Stimulated activated CD4-positive, alpha-beta T cell treated with anti-CD3 and anti-CD28 coated beads, Interleukin-1b, Interleukin-23, amount 100 ng/mL, for 4 hours (primary cell): ENCODE measurements around the gene HOXC12.

Experiments
- DNase-seq, 2 donors: peaks; one replicate each; pipeline ENCODE4 v3.0.0-alpha.2; 2020; ENCODE audit warnings: low read depth in 2 of 2

The HOXC12 gene, protein sequence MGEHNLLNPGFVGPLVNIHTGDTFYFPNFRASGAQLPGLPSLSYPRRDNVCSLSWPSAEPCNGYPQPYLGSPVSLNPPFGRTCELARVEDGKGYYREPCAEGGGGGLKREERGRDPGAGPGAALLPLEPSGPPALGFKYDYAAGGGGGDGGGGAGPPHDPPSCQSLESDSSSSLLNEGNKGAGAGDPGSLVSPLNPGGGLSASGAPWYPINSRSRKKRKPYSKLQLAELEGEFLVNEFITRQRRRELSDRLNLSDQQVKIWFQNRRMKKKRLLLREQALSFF

DNA sequence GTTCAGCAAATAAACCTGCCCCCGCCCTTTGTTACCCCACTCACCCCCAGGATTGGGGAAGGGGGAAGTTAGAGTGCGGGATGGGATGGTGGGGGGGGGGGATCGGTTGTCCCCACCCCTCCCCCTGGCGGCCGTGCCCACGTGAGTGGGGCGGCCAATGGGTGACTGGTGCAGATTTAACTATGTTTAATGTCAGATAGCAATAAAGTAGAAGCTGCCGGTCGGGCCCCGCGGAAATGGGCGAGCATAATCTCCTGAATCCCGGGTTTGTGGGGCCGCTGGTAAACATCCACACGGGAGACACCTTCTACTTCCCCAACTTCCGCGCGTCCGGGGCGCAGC, at the start of gene HOXC12:
Gene HOXC12 (plus strand): TSS at position 210 of the 342 bp plus-strand sequence. CDS start 27 bp downstream, at position 237.
- DNase-seq, result no peak

DNA sequence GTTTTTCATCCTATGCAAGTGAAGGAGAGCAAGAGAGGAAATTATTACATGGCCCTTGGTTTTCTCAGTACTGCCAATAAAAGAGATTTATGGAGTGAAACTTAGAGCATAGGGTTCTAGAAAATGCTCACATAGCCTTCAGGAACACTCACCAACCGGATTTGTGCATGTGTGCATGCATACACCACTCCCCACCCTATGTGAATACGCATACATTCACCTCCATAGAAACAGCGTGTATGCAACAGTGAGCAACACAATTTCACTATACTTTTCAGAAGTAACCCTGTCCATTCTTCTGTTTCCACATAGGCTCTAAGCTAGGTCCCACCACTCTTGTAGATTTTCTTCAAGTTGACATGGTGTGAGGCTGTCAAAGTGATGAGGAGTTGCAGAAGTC, 47.6 kb upstream of the HOXC12 start:
- no peak for DNase-seq

DNA sequence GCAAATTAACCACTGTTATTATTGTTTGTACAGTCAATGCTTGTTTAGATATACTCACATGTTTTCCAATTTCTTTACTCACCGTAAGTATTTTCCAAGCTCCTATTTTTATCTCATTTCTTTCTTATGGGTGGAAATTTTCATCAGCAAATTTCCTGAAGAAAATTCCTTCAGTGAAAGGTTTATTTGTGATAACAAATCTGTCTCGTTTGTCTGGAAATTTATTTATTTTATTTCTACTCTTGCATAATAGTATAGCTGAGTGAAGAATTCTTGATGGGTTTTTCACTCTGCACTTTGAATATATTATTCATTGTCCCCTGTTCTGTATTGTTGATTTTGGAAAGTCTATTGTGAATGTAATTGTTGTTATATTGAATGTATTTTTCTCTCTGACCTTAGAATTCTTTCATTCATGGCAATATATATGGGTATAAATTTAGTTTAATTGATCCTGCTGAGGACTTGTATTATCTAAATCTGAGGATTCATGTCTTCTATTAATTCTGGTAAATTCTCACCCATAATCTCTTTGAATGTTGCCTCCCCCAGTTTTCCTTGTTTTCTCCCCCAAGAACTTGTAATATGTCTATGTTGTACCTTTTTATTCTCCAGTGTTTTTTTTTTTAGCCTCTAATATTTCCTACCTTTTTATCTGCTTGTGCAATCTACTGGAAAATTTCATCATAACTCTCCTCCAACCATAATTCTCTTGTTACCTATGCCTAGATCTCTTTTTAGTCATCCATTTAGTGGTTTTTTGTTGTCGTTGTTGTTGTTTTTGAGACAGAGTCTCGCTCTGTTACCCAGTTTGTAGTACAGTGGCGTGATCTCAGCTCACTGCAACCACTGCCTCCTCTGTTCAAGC, 37.7 kb upstream of the HOXC12 start:
- no peak for DNase-seq

DNA sequence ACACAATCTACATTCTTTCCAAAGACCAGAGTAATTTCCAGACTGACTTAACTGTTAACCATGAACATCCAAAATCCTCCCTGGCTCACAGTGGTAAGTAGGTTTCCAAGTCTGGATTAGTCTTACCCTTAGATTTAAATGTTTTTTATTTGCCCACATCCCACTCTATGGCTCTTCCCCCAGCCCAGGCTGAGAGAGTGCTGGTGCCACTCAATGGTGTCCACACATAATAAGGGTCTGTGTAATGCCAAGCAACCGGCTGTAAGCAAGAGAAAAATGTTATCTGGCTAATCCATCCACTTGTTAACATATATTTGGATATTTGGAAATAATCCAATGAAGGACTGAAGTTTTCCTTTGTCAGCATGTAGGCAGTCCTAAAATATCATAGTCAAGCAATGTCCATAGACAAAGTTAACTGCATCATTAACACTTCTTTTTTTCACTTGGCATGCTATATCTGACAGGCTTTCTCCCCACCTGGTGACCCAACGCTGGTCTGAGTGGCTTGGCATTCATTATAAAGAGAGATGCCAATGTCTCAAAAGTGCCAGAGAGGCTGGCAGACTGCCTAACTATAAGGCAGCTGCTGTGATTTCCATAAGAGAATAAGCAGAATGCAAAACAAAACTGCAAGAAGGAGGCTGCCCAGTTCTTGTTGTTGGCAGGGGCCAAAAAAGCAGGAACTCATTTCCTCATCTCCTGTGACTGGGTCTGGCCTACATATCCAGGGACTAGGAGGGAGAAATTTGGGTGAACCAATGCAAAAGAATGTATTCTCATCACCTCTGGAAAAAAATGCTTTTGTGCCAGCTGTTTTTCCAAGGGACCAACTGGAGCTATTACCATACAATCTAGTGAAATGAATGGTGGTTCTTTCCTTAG, 29.9 kb upstream of the HOXC12 start:
- DNase-seq, result no peak

DNA sequence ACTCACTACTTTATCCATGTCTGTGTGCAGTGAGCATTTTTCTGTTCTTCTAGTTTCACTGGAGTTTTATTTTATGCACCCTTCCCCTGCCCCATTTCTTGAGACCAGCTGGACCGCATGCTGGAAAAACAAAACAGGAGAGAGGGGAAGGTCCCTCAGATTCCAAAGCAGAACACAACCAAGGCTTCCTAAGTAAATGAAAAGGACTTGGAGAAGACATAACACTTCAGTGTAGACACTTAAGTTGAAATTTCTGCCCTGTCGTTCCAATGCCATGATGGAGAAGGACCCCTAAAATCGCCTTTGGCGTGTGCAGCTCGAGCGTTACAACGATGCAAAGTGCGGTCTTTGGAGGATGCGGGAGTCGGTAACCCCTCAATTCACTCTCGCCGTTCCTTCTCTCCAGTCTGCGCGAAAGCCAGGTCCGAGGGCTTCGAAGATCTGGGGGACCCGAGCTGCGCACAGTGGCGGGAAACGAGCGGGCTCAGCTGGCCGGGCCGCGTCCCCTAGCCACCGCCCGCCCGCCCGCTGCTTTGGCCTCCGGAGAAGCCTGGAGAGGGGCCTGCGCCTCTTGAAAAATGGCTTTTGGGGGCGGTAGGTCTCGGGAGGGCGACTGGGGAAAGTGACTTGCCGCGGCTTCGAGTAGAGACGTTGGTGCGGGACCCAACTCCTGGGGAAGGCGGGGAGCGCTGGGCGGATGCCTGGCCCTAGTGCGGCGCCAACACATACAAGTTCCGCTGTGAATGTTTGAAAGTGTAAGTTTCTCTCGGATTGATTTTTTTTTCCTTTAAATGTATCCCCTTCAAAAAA, 27.3 kb upstream of the HOXC12 start:
- no peak for DNase-seq

DNA sequence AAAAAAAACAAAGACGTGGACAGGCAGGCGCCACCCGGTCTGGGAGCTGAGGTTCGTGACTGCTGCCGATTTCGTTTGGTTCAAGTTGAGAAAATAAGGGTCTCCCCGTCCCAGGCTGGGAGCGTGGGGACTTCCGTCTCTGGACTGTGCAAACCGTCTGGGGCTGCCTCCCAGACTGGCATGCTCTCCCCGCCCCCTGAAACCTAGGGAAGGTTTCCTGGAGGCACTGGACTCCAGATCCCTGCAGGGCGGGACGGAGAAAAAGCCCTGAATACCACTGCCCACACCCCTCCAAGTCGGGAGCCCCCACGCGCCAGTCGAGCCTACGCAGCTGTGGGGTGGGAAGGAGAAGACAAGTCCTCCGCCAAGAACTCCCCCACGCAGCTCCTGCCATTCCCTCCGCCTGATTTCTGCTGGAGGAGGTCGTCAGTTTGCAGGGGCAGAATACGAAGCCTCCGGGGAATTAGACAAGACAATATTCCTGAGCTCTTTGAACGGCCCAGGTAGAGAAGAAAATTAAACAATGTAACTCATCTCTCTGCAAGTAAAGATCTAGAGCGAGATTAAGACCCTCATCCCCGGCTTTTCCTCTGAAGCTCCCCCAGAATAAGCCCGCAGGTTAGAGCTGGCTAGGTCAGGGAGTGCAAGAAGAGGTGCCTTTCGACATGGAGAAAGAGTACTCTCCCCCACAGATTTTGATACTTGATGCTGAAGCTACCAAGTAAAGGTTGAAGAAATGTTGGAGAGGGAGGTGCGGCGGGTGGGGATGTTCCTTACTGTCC, 26.5 kb upstream of the HOXC12 start:
- no peak for DNase-seq

DNA sequence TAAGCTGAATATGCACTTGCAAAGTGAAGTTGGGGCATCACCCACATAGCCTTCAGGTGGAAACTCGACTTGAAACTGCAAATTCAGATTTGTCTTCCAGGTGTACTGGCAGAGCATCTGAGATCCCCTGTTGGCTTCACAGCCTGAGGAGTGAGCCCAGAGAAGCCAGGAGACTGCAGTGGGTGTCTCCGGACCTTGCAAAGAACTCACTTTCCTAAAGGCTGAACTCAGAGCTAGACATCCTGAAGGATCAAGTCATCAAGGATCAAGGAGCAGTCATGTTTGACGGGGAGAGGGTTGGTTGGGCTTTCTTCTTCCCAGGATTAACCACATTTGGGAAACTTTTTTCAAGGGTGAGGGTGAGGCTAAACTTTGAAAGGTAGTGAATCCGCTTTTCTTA, 25.2 kb upstream of the HOXC12 start:
- DNase-seq, result no peak

DNA sequence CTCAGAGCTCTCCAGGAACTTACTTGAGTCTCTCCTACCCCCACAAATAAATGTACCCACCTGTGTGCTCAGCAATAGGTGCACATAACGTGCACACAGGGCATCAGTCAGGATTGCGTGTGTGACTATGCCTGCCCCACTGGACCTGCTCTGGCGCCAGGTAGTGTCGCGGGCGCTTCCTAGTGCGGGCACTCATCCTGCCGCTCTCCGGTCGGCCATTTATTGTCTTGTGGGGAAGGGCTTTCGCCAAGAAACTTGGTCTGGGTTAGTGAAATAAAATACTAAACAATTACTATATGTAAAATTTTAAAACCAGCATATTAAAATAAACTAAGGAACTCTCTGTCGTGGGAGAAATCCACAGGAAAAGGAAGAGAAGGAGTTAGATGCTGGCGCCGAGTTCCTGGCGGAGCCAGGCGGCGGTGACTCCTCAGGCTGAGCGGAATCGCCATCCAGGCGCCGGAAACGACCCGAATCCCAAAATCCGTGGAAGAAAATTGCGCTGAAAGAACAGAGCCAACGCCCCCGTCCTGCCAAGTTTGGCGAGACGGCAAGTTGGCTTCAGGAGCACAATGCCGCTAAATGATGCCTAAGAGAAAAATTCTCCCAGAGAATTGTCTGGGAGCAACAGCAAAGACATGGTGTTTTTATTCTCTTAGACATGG, 24.0 kb upstream of the HOXC12 start:
- DNase-seq, result no peak

DNA sequence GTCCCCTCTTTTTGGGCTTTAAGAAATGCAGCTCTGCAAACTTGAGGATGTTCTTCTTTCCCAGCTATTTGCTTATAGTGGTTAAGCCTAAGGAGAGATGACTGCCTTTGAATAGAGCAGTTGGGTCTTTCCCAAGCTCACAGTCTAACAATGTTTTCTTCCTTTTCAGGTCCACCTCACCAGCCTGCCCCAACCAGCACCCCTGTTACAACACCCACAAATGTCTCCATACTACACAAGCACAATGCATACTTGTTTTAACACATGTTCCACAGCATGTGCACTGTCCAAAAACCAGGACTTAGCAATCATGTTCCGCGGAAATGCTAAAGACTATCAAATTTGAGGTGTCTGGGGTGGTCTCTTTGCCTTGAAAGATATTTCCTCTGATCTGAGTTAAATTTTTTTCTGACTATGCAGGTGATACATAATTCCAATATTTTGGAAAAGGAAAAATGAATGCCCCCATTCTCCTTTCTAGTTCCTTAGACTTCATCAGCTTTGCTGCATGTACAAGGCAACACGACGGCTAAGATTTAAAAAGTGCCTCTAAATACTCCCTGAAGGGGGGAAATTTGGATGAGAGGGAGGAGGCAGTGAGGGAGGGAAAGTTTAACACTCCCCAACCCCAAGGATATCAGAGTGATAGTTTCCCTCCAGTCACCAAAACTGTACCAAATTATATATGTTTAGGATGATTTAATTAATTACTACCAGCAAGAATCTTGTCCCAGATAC, 22.7 kb upstream of the HOXC12 start:
- no peak for DNase-seq

DNA sequence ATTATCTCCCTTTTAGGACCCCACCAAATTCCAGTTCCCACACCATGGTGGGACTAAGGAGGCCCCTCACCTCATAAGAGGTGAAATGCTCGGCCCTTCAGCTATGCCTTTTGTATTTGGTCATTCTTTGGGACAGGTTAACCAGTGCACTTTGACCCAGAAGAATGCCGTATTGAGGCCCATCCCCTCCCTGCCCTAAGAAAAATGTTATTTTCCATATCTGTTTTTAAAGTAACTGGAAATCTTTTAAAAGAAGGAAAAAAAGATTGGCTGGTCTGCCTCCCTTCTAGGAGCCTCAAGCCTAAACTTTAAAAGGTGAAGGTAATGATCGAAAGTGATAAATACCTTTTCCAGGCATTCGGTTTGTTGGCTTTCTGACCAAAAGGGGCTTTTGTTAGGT, 21.8 kb upstream of the HOXC12 start:
- DNase-seq, result no peak

DNA sequence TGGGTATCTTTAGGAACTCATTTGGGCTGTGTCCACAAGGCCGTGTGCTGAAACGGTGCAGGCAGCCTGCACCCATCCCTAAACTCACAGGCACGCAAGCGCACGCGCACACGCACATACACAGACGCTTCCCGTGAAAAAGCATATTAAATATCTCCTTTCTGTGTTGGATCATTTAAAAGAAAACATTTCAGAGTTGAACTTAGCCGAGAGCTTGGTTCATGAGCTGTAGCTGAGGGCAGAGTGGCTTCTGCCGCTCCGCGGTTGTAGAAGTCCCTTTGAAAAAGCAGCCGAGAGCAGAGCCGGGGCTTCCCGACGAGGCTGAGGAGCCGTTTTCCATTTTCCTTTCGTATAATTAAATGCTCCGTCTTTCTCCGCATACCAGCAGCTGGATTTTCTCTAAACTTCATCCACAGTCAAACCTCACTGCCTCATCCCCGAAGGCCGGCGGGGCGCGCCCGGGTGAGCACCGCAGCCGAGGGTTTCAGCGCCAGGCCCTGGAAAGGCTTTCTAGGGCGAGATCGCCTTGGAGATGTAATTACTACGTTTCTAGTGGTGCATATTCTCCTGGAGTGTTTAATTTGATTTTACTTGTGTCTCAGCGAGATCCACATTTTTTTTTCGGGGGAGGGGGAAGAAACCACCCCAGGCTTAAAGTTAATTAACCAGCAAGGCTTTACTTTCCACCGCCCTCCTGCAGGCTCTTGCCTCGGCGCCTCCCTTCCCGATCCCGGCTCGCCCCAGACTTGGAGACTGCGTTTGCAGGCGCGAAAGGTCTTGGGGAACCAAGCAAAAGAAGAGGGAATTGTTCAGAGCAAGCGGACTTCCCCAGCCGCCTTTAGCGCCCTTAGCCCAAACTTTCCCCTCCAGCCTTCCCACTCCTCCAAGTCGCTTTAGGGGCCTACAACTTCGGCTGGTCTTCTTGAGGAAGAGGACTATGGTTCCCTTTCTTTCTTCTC, 19.0 kb upstream of the HOXC12 start:
- DNase-seq, result no peak

DNA sequence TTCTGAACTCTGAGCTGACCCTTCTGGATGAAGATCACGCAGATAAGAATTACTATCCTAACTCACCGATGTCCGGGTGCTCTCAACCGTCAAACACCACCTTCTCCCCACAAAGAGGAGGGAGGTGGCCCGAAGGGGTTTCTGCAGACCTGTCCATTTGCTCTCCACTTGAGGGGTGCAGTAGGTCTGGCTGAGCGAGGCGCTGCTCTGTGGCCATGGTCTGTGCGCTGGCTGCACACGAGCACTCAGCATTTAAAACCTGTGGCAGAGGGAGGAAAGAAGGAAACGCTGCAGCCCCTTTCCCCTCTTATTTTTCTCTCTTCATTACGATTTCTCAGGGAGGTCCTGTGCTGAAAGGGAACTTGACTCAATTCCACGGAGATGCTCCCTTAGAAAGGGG, 17.6 kb upstream of the HOXC12 start:
- DNase-seq, result no peak

DNA sequence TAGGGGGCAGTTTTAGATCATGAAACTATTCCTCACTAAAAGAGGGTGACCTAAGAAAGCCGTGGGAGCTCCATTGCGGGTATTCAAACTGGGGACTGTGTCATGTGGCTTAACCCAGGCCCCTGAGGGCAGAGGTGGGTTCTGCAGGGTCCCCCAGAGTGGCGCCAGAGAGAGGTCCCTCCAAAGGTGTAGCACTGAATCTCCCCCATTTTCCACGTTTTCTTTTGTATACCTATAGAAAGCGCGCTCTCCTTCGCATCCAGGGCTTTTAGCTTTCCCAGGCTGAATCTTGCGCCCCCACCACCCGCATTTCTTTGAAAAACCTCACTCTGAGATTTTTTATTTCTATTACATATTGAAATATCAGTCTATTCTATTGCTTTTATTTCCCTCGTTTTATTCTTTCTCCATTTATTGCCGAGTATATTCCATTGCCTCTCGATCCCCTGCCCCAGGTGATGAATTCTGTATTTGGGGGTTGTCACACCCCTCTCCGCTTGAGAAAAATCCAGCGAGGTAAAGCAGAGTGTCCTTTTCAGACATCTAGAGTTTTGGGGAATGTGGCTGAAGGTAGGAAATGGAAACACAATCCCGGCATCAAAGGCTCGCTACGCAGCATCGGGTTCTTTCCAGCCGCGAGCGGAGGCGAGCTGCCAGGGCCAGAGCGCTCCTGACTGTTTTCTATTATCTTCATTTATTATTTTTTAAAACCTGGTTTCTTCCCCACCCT, 16.9 kb upstream of the HOXC12 start:
- DNase-seq, result no peak

DNA sequence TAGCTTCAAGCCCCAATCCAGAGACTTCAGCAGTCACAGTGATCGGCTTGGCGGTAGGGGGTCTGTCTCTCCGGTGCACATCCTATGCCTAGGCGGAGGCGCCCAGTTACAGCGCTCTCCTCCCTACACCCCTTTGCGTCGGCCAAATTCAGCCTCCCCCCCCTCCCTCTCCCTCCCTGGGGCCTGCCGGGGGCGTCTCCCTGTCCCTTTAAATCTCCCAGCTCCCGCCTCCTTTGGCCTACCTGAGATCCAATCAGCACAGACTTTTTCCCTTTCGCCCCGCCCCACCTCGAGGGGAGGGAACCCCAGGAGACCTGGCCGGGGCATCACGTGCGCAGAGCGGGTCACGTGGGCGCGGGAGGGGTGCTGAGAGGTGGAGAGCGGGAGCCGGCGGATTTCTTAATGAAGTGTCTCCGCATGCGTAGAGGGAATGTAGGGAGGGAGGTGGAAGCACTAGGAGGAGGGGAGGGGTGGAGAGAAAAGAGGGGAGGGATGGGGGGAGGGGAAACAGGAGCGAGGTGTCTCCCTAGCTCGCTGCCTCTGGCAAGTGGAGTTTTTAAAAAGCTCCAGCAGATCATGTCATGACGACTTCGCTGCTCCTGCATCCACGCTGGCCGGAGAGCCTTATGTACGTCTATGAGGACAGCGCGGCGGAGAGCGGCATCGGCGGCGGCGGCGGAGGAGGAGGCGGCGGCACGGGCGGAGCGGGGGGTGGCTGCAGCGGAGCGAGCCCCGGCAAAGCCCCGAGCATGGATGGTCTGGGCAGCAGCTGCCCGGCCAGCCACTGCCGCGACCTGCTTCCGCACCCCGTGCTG, 16.2 kb upstream of the HOXC12 start, which contains the start of gene HOXC13:
Gene HOXC13 (plus strand): TSS at position 506 of the 815 bp plus-strand sequence. CDS start 76 bp downstream, at position 582.
- peak in 1 of 2 donors; percentile 45 for DNase-seq

DNA sequence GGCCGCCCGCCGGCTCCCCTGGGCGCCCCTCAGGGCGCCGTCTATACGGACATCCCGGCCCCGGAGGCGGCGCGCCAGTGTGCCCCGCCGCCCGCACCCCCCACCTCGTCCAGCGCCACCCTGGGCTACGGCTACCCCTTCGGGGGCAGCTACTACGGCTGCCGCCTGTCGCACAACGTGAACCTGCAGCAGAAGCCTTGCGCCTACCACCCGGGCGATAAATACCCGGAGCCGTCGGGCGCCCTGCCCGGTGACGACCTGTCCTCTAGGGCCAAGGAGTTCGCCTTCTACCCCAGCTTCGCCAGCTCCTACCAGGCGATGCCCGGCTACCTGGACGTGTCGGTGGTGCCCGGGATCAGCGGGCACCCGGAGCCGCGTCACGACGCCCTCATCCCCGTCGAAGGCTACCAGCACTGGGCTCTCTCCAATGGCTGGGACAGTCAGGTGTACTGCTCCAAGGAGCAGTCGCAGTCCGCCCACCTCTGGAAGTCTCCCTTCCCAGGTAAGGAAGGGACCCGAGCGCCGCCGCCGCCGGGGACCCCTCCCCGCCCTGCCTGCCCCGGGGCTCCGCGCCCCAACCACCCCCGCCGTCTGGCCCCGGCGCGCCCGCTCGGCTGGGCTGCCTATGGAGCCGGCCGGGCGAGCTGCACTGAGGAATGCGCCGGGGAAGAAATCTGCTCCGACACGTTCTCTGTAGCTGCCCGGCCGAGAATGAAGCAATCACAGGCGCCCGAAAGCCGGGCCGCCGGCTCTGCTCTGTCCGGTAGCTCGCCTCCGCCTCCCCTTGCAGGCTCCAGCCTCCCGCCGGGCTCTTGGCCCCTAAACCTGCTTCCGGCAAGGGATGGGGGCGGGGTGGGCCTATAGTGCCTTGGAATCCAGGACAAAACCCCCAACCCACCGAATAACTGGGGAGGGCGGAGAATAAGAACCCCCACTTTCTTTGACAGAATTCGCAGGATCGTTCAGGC, 15.3 kb upstream of the HOXC12 start:
- no peak for DNase-seq
